Effector CD4-positive, alpha-beta T cell (primary cell): Measurements from ENCODE around the gene SMNDC1.
"Not testable (repeated sequence)": the region's sequence is repeated elsewhere in the genome, so short reads cannot be mapped to it uniquely, and the experiment has no call there.

ENCODE experiments used
- DNase-seq: peaks from one replicate; pipeline ENCODE4 v3.0.0-alpha.2; 2020

SMNDC1 gene

DNA sequence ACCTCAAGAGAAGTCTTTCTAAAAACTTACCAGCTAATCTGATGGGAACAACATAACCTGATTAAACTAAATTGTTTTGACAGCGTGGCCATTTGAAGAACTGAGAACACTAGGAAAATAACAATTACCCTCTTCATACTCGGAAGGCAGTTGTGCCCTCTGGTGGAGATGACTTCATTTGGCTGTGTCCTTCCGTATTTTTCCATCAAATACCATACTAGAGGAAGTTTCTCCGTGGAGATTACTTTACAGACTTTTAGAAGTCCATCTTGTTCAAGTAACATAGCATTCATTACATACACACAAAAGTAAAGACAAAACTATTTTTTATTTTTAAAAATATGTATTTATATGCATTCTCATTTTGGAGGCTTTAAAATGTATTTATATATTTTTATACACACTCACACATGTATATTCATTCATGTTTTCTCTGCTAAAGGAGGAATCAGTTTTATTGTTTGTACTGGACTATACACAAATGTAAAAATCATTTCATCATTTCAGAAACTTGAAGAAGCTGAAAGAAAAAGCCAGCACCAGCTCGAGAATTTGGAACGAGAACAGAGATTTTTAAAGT lies 25.2 kb downstream of the SMNDC1 start:
- peak; percentile 38 for DNase-seq

DNA sequence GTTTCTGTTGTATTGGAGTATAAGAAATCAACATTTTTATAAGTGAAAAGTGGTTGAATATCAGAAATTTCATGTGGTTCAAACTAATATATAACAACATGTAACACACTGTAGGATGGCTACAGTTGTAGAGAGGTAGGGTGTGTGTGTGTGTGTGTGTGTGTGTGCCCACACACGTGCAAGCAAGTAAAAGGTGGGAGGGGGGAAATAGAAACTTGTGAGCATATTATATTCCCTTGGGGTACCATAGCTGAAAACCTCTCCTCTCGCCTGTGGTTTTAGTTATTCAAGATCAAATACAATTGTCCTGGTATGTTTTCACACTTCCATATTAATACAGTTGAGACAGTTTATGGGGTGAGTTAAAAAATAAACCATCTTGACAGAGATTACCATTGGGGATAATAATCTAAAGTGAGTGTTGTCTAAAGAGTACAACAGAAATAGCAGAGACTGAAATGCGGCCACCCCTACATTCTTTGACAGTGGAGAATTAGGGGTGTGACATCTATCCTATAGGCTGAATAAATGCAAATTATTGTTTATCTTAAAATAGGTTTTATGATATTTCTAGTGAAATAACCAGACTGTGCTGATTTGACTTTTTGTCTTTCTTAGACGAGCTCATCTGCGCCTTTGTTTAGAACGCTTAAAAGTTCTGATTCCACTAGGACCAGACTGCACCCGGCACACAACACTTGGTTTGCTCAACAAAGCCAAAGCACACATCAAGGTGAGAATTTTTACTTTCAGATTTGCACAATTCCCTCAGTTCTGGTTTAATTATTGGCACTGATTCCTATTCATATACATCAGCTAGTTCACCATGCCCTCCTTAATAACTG lies 25.9 kb downstream of the SMNDC1 start:
- no peak for DNase-seq

DNA sequence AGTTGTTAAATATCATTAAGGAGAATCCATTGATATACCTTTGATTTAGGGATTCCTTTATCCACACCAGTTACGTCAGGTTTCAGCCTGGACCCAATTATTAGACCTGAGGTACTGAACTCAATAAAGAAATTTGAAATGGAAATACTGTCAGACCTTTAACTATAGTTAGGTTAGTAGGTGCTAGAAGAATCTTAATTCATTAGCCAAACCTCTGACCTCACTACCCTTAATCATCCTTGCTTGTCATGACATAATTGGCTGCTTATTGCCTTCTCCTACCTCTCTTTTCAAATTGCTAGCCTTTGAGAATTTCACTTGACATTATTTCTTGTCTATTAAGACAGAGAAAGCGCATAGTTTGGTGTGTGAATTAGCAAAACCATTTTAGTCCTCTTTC lies 27.1 kb downstream of the SMNDC1 start:
- no peak for DNase-seq

DNA sequence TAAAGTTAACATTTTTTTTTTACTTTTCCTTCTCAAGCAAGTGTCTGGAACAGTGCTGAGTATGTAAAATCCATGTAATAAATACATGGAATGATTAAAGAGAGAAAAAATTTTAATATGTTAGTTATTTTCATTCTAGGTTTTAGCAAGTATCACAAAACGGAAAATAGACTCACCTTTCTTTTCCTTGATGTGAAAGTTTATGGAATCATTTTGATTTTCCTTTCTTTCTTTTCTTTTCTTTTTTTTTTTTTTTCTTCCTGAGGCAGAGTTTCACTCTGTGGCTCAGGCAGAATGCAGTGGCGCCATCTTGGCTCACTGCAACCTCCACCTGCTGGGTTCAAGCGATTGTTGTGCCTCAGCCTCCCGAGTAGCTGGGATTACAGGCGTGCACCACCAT lies 28.1 kb downstream of the SMNDC1 start:
- no peak for DNase-seq

DNA sequence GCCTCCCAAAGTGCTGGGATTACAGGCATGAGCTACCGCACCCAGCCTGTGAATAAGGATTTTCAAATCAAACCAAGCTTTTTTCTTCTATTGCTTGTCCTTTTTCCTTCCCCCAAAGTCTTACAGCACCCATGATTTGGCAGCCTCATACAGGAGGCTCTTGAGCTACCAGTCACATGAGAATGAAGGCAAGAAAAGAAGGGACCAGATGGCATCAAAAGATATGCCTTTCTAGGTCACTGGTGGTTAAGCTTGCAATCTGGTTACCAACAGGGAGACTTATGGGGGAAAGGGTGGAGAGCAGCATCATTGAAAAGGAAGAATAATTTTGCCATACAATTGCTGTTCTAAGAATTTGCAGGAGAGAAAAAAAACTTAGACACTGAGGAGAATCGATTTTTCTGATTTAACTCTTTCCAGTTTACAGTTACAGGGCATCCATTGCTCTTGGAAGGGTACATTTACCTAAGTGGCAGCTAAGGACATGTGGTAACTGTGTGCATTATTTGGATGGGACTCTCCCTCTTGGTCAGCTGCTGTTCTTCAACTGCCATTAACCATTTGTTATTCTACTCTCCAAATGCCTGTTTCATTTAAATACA lies 29.5 kb downstream of the SMNDC1 start:
- no peak for DNase-seq

DNA sequence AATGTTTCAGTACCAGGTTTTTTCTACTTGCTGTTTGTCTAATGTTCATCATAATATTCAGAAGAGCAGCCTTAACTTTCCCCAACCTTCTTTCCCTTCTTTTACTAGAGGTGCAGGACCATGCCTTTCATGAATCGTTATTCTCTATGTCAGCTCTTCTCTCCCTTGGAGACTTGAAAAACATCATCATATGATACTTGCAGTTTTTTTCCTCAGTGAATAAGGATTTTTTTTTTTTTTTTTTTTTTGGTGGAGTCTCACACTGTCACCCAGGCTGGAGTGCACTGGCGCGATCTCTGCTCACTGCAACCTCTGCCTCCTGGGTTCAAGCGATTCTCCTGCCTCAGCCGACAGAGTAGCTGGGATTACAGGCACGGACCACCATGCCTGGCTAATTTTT lies 30.1 kb downstream of the SMNDC1 start:
- no peak for DNase-seq

DNA sequence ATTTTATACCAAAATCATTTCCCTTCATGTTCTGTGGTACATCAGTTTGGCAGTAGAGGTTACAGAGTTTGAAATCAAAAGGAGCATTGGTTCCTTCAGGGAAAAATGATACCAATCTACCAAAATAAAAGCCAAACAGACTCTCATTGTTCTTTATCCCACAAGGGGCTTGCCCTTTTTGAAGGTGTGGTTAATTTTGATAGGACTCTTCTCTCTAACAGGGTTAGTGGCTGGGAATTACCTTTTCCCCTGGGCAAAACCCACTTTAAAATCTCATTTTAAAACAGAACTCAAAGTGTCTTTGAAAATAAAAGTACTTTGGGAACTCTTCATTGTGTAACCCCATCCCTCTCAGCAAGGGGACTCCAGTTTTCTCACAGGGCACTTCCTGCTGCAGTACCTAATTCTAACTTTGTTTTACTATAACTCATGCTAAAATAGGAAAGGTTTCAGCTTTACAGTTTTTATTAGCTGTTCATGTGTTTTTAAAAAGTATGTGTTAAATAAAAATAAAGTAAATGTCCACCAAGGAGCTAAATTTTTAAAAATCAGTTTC lies 30.6 kb downstream of the SMNDC1 start:
- DNase-seq = no peak

DNA sequence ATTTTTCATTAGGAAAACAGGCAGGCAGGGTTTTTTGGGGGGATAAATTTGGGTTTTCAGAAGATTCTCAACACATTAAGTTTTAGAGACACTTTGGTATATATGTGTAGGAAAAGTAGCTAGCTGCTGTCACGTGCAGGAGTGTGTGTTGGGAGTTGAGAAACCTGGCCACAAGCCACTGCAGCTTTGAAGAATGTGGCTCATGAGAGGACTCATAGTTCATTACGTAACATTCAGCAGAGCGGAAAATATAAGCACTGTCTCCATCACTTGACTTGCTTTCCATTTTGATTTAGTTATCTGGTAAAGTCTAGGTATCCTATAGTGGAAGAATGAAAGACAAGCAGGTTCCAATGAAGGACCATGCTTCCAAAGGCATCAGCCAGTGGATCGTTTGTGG lies 31.2 kb downstream of the SMNDC1 start:
- DNase-seq = no peak

DNA sequence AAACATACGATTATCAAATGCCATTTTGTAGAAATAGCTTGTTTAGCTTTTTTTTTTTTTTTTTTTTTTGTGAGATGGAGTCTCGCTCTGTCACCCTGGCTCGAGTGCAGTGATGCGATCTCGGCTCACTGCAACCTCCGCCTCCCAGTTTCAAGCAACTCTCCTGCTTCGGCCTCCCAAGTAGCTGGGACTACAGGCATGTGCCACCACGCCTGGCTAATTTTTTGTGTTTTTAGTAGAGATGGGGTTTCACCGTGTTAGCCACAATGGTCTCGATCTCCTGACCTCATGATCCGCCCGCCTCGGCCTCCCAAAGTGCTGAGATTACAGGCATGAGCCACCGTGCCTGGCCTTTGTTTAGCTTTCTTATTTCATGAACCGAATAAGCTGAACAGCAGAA lies 31.7 kb downstream of the SMNDC1 start:
- not testable (repeated sequence) for DNase-seq

DNA sequence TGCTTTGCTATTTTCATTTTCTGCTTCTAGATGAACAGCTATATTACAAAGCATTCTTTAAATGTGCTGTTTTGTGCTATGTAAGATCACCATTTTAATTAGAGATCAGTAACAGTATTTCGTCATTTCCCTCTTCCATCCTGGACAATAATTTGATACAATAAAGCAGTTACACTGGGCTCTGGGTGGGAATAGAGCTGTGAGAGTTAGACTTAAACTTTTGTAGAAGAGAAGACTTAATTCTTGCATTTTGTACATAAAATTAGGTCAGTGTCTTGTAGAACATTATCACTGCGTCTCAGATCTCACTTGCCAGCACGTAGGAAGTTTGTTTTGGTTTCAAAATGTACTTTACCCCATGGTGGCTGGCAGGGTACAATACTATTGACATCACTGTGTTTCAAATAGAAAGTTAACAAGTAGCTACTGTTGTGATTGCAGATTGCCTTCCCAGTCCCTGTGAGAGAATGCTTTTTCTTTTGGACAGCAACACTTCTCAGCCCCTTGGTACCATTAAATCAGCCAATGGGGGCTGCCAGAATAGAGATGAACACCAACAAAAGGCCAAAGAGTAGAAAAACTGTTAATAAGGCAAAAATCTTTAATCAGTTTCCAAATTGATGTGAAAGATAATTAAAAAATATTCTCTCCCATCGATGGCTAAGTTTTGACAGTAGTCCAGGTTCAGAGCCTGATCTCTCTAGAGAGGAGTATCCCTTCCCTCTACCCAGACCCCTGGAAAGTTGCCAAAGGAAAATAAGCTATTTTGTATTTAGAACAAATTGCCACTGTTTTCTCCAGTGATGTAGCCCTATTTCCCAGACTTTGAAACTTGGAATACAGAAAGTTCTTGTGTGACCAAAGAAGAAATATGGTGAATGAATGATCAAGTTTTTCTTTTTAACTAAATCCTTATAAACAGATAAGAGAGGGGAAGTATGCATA lies 35.1 kb downstream of the SMNDC1 start:
- DNase-seq = no peak

DNA sequence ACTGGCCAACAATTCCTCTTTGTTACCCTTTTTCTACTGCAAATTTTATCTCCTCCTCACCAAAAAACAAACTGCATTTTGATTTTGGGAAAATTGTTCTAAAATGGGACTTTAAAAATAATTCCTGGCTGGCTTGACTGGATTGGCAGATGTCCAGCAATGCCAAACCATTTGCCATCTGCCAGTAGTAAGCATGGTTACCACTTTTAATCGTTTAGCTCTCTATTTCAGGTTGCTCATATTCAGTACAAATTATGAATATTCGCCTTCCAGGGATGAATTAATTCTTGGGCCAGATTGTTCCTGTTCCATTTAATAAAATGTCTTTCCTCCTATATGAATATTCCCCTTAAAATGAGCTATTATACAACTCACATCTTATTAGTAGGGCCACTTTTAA lies 35.7 kb downstream of the SMNDC1 start:
- DNase-seq = no peak

DNA sequence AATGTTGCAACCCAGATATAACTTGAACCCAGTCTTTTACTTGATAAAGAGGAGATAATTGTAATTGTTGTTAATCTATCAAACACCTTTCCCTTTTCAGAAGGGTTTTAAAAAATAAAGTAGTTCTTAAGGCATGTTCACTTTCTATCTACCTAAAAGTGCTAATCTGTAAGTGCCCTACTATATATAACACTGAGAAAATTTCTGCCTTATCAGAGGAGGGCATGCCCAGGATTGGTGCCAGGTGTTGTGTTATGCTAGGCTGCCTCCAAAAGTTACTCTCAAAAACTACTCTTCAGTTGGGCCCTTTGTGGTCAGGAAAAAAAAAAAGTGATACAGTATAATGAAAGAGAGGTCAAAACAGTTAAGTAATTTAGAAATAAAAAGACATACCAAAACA lies 36.3 kb downstream of the SMNDC1 start:
- no peak for DNase-seq

DNA sequence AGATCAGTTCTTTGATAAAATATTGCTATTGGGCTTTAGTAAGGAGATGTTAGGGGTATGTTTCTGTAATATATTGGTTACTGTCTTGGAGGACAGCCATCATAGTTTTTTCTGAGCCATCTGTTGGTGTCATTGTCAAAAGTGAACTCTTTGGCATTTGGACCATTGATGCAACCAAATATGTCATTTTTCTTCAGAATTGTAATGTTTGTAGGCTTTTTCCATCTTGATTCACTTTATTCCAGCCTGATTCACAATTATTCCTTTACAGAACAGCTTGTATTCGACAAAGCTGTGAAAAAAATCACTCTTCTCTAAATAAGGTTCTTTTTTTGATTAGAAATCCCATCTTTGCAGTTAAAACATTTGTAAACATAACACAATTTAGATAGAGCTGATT lies 37.4 kb downstream of the SMNDC1 start:
- DNase-seq = no peak

DNA sequence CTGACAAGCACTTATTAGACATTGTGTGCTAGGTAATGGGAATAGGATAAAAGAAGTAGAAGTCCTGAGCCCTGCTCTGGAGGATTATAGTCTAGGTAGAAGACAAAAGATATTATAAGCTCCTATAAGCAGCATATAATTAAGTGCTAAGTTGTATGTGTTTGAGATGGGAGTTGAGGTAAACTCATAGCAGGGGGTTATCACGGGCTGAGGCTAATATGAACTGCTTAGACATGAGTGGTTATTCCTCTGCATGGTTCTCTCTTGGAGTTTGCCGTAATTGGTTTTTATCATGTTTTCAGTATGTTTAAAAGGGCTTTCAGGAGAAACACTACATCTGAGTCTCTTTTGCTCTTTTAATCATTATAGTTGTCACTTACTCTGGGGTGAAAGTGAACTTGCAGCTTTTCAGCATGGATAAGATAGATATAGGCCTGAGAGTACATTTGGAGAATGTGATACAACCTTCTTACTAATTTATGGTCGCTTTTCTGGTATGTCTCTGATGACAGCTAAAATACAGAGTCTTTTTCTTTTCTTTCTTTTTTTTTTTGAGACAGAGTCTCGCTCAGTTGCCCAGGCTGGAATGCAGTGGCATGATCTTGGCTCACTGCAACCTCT lies 39.0 kb downstream of the SMNDC1 start:
- no peak for DNase-seq

DNA sequence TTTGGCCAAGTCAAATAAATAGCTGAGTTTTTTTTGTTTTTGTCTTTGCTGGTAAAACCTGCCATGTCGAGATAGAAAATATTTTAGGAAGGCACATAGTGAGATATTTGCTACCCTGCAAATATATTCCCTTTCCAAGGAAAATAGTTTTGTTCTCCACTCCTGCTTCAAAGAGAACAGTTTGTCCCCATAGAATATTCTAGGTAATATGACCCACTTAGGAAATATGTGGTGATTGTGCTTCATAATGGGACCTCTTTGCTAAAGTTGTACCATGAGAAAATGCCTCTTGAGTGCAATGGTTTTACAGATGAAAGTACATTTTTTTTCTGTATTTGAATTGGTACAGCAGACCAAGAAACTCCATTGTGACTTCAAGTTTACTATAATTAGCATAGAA lies 41.6 kb downstream of the SMNDC1 start:
- no peak for DNase-seq

DNA sequence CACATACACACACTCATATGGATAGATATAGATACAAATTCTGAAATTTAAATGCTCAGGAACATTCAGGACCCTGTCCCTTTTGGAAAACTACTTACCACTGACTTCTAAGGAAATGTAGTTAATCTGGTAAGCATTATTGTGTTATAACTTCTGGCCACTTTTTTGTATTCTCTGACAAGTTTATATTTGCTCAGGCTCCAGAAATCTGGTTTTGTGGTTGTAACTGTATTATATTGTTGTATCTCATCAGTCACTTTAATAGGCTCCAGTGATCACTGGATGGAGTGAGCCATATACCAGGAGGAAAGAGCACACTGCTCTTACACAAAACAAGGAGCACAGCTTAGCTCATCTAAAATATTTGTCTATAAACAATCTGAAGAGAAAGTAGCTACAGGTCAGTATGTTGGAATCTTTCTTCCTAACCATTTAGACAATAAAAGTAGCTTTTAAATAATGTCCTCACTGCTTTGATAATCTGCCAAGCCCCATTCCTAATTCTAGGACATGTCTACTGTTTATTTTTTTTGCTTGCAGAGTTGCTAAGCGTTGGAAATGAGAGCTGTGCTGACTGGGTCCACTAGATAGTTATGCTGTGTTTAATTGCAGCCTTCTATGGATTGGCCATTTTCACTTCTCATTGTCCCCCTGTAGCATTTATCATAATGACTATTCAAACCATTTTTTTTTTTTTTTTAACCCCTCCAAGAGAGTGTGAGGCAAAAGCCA lies 43.8 kb downstream of the SMNDC1 start:
- no peak for DNase-seq

DNA sequence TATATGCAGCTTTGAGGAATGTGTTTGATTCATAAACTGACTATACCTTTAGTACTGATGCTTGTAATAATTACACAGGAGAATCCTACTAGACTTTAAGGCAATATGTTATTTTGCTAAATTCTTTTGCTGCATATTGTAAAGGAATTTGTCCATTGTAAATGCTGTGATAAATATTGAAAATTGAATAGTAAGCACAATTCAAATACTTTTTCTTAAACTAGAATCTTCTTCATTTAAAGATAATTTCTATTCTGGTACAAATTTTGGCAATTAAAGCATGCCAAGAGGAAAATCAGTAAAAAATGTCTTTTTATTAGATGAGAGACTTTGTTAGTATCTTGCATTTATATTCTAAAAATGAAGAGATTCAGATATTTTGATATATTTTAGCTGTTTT lies 45.4 kb downstream of the SMNDC1 start:
- no peak for DNase-seq

DNA sequence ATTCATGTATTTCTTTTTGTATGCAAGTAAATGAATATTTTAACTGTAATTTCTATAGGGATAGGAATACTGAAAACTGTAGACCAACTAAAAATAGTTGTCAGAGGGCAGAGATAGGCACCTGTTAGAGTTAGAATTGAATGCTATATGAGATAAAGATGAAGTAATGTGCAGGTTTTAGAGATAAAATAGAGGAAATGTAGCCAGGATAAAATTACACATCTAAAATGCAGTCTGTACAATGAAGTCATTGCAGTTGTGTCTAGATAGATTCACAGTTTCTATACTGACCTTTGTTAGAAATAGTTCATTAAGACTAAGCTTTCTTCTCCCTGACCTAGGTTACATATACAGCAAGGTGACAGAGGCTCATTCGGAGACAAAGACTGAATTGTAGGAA lies 46.2 kb downstream of the SMNDC1 start:
- DNase-seq = no peak

DNA sequence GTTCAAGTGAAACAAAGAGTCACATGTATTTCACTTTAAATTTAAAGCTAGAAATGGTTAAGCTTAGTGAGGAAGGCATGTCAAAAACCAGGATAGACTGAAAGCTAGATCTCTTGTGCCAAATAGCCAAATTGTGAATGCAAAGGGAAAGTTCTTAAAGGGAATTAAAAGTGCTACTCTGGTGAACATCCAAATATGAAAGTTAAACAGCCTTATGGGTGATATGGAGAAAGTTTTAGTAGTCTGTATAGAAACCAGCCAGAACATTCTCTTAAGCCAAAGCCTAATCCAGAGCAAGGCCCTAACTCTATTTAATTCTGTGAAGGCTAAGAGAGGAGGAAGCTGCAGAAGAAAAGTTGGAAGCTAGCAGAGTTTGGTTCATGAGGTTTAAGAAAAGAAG lies 50.3 kb downstream of the SMNDC1 start:
- DNase-seq = no peak

DNA sequence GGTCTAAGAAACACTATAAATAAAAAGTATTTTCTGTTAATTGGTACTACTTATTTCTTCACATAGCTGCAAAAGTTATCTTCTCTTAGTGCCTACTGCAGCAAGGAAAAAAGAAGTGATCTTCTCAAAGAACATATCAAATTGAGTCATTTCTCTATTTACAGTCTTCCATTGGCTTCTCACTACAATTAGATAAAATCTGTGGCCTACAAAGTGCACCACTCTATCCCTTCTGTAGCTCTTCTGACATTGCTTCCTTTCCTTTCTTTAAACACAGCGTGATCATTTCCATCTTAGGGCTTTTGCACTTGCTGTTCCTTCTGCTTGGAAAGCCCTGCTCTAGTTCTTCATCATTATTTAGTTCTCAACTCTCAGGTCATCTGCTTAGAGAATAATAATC lies 52.6 kb downstream of the SMNDC1 start:
- no peak for DNase-seq

DNA sequence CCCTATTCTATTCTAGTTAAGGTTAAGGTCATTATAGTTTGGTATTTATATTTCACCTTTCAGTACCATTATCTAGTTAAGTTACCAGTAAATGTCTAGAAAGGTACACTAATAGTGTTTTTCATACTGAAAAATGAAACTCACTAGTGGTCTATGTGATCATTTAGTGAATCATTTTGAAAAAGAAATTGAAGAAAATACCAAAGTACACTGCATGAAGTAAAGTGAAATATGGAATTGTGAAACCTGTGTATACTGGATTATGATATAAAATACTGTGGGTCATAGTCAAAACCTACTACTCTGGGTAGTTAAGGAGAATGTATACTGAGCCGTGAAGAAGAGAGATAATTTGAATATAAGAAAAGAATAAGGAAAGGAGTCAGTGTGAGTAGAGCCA lies 53.3 kb downstream of the SMNDC1 start:
- DNase-seq = not testable (repeated sequence)

DNA sequence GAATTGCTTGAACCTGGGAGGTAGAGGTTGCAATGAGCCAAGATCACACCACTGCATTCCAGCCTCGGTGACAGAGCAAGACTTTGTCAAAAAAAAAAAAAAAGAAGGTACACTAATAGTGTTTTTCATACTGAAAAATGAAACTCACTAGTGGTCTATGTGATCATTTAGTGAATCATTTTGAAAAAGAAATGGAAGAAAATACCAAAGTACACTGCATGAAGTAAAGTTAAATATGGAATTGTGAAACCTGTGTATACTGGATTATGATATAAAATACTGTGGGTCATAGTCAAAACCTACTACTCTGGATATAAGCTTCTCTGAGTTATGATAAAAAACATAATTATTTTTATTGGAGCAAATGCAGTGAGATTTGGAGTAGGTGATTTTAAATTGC lies 55.2 kb downstream of the SMNDC1 start:
- DNase-seq = not testable (repeated sequence)
